ENCODE data around the gene CLCNKB. TPM values are rescaled to one million over a fixed set of nuclear protein-coding genes. Genes with fewer than 3 reads are reported as not detected.
"Not testable (repeated sequence)": the region's sequence is repeated elsewhere in the genome, so short reads cannot be mapped to it uniquely, and the experiment has no call there.

The CLCNKB gene
- total RNA-seq, 1 donor from 2014 or later, result not detected

GRCh38 chr1:16029288-16029687 is 14.3 kb upstream of the CLCNKB start:
- intact Hi-C loops (cut with micrococcal nuclease), result no loop called here
- no peak overlapping the region for H3K4me3 Mint-ChIP-seq (ENCODE audit: low read depth)
- DNase-seq (ENCODE audit: low spot score), result no peak
- H3K36me3 Mint-ChIP-seq (ENCODE audit: low read depth), result no peaks in the 10 kb centered on the region
- no peaks in the 10 kb centered on the region for H3K9me3 Mint-ChIP-seq
- no peak overlapping the region for H3K27ac Mint-ChIP-seq
- peaks cover 7% of the 10 kb centered on the region for H3K27me3 Mint-ChIP-seq (ENCODE audit: low read depth)
- no peaks in the 10 kb centered on the region for H3K4me1 Mint-ChIP-seq (ENCODE audit: low read depth)

- no peak overlapping the region for H3K4me3 Mint-ChIP-seq (ENCODE audit: low read depth)
- peaks cover 7% of the 10 kb centered on the region for H3K27me3 Mint-ChIP-seq (ENCODE audit: low read depth)
- DNase-seq (ENCODE audit: low spot score), result no peak
- no peak overlapping the region for H3K27ac Mint-ChIP-seq
- no peaks in the 10 kb centered on the region for H3K9me3 Mint-ChIP-seq
- no peaks in the 10 kb centered on the region for H3K4me1 Mint-ChIP-seq (ENCODE audit: low read depth)
- no peaks in the 10 kb centered on the region for H3K36me3 Mint-ChIP-seq (ENCODE audit: low read depth)
- intact Hi-C loops (cut with micrococcal nuclease), result no loop called here
Measured at GRCh38 chr1:16031551-16031950, 12.0 kb upstream of the CLCNKB start.

- no peak overlapping the region for H3K4me3 Mint-ChIP-seq (ENCODE audit: low read depth)
Measured at GRCh38 chr1:16032388-16033102, 11.0 kb upstream of the CLCNKB start.

DNA sequence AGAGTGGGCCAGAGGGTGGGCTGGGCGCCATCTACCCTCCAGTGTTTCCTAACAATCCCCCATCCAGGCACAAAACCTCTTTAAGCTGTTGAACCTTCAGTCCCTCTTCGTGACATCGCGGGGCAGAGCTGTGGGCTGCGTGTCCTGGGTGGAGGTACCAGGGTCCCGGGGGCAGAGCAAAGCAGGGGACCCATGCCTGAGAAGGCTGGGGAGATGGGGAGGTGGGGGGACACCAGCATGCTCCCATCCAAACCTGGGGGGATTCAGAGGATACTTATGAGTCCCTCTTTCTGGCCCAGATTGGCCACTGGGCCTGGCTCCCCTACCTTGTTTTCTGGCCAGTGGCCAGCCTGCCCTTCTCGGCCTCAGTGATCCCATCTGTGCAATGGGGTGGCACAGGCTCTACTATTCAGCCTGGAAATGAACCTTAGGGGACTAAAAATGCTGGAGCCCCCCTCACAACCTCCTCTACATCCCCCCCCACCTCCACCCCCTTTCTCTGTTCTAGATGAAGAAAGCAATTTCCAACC is 10.4 kb upstream of the CLCNKB start:
- not testable (repeated sequence) for H3K4me1 Mint-ChIP-seq (ENCODE audit: low read depth); H3K9me3 Mint-ChIP-seq; DNase-seq (ENCODE audit: low spot score); H3K27ac Mint-ChIP-seq; H3K27me3 Mint-ChIP-seq (ENCODE audit: low read depth); H3K36me3 Mint-ChIP-seq (ENCODE audit: low read depth); H3K4me3 Mint-ChIP-seq (ENCODE audit: low read depth)
- intact Hi-C loops (cut with micrococcal nuclease), result loop anchor here (2.0 kb wide), 2 partner anchors 24 kb away; no protein-coding TSS in a partner anchor

More at GRCh38 chr1:16032388-16033102, 11.0 kb upstream of the CLCNKB start:
- Mint-ChIP-seq H3K4me1 (ENCODE audit: low read depth) (no peaks in the 10 kb centered on the region), H3K27me3 (ENCODE audit: low read depth) (peaks cover 7% of the 10 kb centered on the region), H3K36me3 (ENCODE audit: low read depth) (no peaks in the 10 kb centered on the region), H3K9me3 (no peaks in the 10 kb centered on the region), H3K27ac (no peak overlapping the region)
- intact Hi-C loops (cut with micrococcal nuclease), result loop anchor here (2.0 kb wide), 2 partner anchors 24 kb away; no protein-coding TSS in a partner anchor
- DNase-seq (ENCODE audit: low spot score), result peak; percentile 35

GRCh38 chr1:16036461-16036860 is 7.1 kb upstream of the CLCNKB start:
- H3K36me3 Mint-ChIP-seq (ENCODE audit: low read depth); intact Hi-C loops (cut with micrococcal nuclease); H3K4me1 Mint-ChIP-seq (ENCODE audit: low read depth); H3K27ac Mint-ChIP-seq; H3K9me3 Mint-ChIP-seq; H3K27me3 Mint-ChIP-seq (ENCODE audit: low read depth); H3K4me3 Mint-ChIP-seq (ENCODE audit: low read depth); DNase-seq (ENCODE audit: low spot score): not testable (repeated sequence)

- DNase-seq (ENCODE audit: low spot score), result no peak
- H3K27me3 Mint-ChIP-seq (ENCODE audit: low read depth), result no peaks in the 10 kb centered on the region
Measured at GRCh38 chr1:16038620-16038912, 5.0 kb upstream of the CLCNKB start.

GRCh38 chr1:16039871-16040270 is 3.7 kb upstream of the CLCNKB start:
- H3K9me3 Mint-ChIP-seq; intact Hi-C loops (cut with micrococcal nuclease); DNase-seq (ENCODE audit: low spot score): not testable (repeated sequence)

More at GRCh38 chr1:16038620-16038912, 5.0 kb upstream of the CLCNKB start:
- Mint-ChIP-seq H3K9me3 (no peaks in the 10 kb centered on the region), H3K36me3 (ENCODE audit: low read depth) (no peaks in the 10 kb centered on the region), H3K4me3 (ENCODE audit: low read depth) (no peak overlapping the region), H3K27ac (no peak overlapping the region), H3K4me1 (ENCODE audit: low read depth) (no peaks in the 10 kb centered on the region)
- intact Hi-C loops (cut with micrococcal nuclease), result no loop called here

DNA sequence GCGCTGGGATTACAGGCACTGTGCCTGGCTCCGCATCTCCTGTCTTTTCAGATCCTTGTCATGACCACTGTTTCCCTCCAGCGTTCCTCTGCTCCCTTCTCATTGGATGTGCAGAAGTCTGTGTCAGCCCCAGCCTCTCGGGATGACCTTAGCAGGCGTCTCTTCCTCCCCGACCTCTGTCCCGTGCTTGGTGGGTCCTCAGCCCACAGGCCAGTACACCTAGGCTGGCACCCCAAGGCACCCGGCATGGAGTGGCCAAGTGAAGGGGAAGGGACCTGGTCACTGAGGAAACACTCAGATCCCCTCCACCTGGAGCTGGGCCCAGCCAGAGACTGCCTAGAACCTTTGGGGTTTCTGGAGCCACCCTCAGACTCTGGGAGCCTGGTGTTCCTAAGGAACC is 2.4 kb upstream of the CLCNKB start:
- Mint-ChIP-seq H3K27me3 (ENCODE audit: low read depth) (no peaks in the 10 kb centered on the region), H3K36me3 (ENCODE audit: low read depth) (no peaks in the 10 kb centered on the region), H3K4me3 (ENCODE audit: low read depth) (no peak overlapping the region), H3K9me3 (no peaks in the 10 kb centered on the region), H3K27ac (no peak overlapping the region), H3K4me1 (ENCODE audit: low read depth) (no peaks in the 10 kb centered on the region)
- no peak for DNase-seq (ENCODE audit: low spot score)
- intact Hi-C loops (cut with micrococcal nuclease), result no loop called here

More at GRCh38 chr1:16039871-16040270, 3.7 kb upstream of the CLCNKB start:
- H3K4me1 Mint-ChIP-seq (ENCODE audit: low read depth); H3K36me3 Mint-ChIP-seq (ENCODE audit: low read depth); H3K27ac Mint-ChIP-seq; H3K27me3 Mint-ChIP-seq (ENCODE audit: low read depth); H3K4me3 Mint-ChIP-seq (ENCODE audit: low read depth): not testable (repeated sequence)

- Mint-ChIP-seq H3K36me3 (ENCODE audit: low read depth) (no peaks in the 10 kb centered on the region), H3K4me1 (ENCODE audit: low read depth) (no peaks in the 10 kb centered on the region), H3K27ac (no peak overlapping the region), H3K27me3 (ENCODE audit: low read depth) (no peaks in the 10 kb centered on the region), H3K4me3 (ENCODE audit: low read depth) (no peak overlapping the region), H3K9me3 (no peaks in the 10 kb centered on the region)
- intact Hi-C loops (cut with micrococcal nuclease), result no loop called here
- DNase-seq (ENCODE audit: low spot score), result no peak
Measured at GRCh38 chr1:16042096-16042495, 1.5 kb upstream of the CLCNKB start.

DNA sequence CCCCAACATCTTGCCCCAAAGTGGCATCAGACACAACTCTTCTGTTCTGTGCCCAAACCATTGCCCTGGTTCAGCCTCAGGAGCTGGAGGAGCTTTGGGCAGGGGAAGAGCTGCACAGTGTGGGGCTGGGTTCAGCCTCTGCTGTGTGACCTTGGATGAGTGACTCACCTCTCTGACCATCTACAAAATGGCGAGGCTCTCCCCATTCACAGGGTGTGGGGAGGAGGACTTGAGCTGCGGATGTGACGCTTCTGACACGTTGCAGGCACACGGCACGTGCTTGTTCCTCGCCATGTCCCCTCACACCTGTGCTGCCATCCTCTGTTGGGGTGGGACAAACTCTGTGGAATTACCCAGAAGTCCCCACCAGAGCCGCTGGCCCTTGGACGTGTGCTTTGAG is 928 bp upstream of the CLCNKB start:
- H3K27me3 Mint-ChIP-seq (ENCODE audit: low read depth); H3K36me3 Mint-ChIP-seq (ENCODE audit: low read depth); H3K9me3 Mint-ChIP-seq; H3K4me3 Mint-ChIP-seq (ENCODE audit: low read depth); intact Hi-C loops (cut with micrococcal nuclease); H3K27ac Mint-ChIP-seq; H3K4me1 Mint-ChIP-seq (ENCODE audit: low read depth); DNase-seq (ENCODE audit: low spot score): not testable (repeated sequence)

DNA sequence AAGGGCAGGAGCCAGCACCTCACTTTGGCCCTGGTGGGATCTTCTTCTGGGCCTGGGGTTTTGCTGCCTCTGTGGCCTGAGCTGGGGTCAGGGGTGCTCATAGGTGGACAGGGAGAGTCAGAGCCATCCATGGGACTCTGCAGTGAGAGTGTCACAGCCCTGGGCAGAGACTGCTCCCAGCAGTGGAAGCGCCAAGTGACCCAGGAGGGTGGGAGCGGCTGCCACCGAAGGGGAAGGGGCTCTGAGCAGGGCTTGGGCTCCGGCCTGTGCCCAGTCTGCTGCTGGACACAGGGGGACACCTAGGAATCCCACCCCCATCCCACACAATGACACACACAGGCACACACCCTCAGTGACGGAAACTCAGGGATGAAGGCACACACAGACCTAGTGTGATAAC is 368 bp downstream of the CLCNKB start:
- H3K27me3 Mint-ChIP-seq (ENCODE audit: low read depth), result peaks cover 3% of the 10 kb centered on the region
- H3K4me1 Mint-ChIP-seq (ENCODE audit: low read depth), result no peaks in the 10 kb centered on the region
- H3K27ac Mint-ChIP-seq, result no peak overlapping the region
- intact Hi-C loops (cut with micrococcal nuclease), result no loop called here
- DNase-seq (ENCODE audit: low spot score), result no peak
- H3K36me3 Mint-ChIP-seq (ENCODE audit: low read depth), result no peaks in the 10 kb centered on the region
- H3K4me3 Mint-ChIP-seq (ENCODE audit: low read depth), result no peak overlapping the region
- no peaks in the 10 kb centered on the region for H3K9me3 Mint-ChIP-seq

- Mint-ChIP-seq H3K4me1 (ENCODE audit: low read depth) (no peaks in the 10 kb centered on the region), H3K9me3 (no peaks in the 10 kb centered on the region), H3K27ac (no peak overlapping the region), H3K27me3 (ENCODE audit: low read depth) (peaks cover 9% of the 10 kb centered on the region), H3K36me3 (ENCODE audit: low read depth) (no peaks in the 10 kb centered on the region), H3K4me3 (ENCODE audit: low read depth) (no peak overlapping the region)
- intact Hi-C loops (cut with micrococcal nuclease), result no loop called here
- DNase-seq (ENCODE audit: low spot score), result no peak
Measured at GRCh38 chr1:16046842-16047241, 3.3 kb downstream of the CLCNKB start.

DNA sequence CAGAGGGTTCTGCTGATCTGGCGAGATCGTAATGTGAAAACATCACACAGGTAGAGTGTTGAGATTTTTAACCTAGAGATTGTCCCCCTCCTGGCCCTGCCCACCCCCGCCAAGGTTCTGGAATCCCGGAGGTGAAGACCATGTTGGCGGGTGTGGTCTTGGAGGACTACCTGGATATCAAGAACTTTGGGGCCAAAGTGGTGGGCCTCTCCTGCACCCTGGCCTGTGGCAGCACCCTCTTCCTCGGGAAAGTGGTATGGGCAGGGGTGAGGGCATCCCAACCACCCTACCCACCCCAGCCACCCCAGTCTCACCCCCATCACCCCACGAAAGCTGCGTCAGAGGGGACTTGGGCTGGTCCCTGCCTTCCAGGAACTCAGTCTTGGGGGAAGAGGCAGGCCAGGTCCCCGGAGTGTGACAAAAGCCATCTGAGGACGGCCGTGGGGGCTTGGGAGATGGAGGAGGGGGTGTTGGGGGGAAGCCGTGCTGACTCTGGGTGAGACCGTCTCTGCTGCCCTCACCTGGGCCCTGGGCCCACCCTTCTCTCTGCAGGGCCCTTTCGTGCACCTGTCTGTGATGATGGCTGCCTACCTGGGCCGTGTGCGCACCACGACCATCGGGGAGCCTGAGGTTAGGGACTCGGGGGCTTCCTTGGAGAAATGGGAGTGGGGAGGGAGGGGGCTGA is 4.4 kb downstream of the CLCNKB start:
- H3K9me3 Mint-ChIP-seq, result no peaks in the 10 kb centered on the region
- H3K27ac Mint-ChIP-seq, result no peak overlapping the region
- no peak for DNase-seq (ENCODE audit: low spot score)
- no peaks in the 10 kb centered on the region for H3K4me1 Mint-ChIP-seq (ENCODE audit: low read depth)
- intact Hi-C loops (cut with micrococcal nuclease), result no loop called here
- H3K27me3 Mint-ChIP-seq (ENCODE audit: low read depth), result peaks cover 9% of the 10 kb centered on the region
- no peaks in the 10 kb centered on the region for H3K36me3 Mint-ChIP-seq (ENCODE audit: low read depth)
- H3K4me3 Mint-ChIP-seq (ENCODE audit: low read depth), result no peak overlapping the region

Data from activated T-helper 2 cell treated with anti-CD3 and anti-CD28 coated beads, Interferon-gamma antibody, Interleukin-2, Interleukin-4, amounts not matched to agents 10 μg/mL and 5 μg/mL and 100 μg/mL, durations not matched to agents 14 hours and 24 hours and 36 hours (primary cell).